Activated CD8-positive, alpha-beta memory T cell treated with anti-CD3 and anti-CD28 coated beads, Interleukin-2, amount 10 ng/mL, durations not matched to agents 7 days and 5 days (primary cell): Measurements from ENCODE around the gene FCN1. TPM values are rescaled to one million over a fixed set of nuclear protein-coding genes. Genes with fewer than 3 reads are reported as not detected.

Source experiments
- ATAC-seq: fragments of 150-1000 bp; cut with Tn5 transposase; one replicate; pipeline ENCODE4 v1.10.0; 2021; ENCODE audit warnings: moderate library complexity
- CTCF ChIA-PET: fragments of 350-600 bp; sonication (Branson Sonifier 250); formaldehyde crosslinking; loops from one replicate; lab custom pipeline; 2021; ENCODE audit warnings: antibody characterized with exemption; lab: Charles Lee
- DNase-seq: peaks from one replicate; pipeline ENCODE4 v3.0.0-alpha.2; 2020
- H3K27ac Mint-ChIP-seq: one replicate; pipeline ENCODE4 v1.8.0; 2021; ENCODE audit warnings: mild to moderate bottlenecking, mixed read lengths
- H3K27me3 Mint-ChIP-seq: one replicate; pipeline ENCODE4 v1.8.0; 2021; ENCODE audit warnings: mixed read lengths
- H3K36me3 Mint-ChIP-seq: one replicate; pipeline ENCODE4 v1.8.0; 2021; ENCODE audit warnings: mild to moderate bottlenecking, mixed read lengths
- H3K4me1 Mint-ChIP-seq: one replicate; pipeline ENCODE4 v1.8.0; 2021; ENCODE audit warnings: mixed read lengths
- H3K4me3 Mint-ChIP-seq: one replicate; pipeline ENCODE4 v1.8.0; 2021; ENCODE audit warnings: mild to moderate bottlenecking, moderate library complexity, mixed read lengths
- H3K9me3 Mint-ChIP-seq: one replicate; pipeline ENCODE4 v1.8.0; 2022; ENCODE audit warnings: low read depth, mixed read lengths
- total RNA-seq, 2 experiments: library from RNA; stranded (reverse); gene quantifications; one replicate each; pipeline ENCODE4 v1.2.3, GENCODE V29; 2021

FCN1 gene
- not detected for total RNA-seq

DNA sequence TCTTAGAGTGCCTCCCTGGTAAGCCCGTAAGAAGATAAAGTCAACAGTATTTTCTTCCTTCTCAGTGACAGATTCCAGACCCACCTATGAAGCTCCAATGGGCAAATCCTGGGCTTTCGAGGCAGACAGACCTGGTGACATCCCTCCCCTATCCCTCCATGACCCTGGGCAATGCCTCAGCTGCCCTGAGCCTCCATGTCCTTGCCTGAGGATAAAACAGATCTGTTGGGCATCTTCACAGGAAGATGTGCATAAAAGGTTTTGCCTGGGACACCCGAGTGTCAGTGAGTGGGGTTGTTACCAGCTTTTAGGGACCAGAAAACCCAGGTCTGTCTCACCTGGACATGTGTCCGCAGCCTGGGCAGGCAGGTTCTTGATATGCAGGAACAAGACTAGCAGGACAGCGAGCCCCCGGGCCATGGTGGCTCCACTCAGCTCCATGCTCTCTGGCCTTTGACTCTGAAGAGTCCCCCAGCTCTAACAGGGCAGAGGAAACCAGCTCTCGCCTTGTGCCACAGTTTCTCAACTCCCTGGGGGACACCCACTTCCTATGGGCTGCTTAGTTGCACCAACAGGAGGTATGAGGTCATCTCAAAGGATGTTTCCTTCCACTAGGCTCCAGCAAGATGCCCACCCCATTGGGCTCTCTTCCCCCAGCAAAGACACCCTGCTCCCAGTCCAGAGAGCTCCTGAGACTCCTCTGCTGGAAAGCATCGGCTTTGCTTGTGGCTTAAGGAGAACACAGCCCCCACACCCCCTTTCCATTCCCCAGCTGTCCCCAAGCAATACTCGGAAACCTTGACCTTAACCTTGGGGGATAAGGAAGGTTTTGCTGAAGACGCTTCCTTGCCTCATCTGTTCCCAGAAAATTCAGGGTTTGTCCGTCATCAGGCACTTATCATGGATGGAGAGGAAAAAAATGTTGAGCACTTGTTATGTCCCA, at the start of gene FCN1:
FCN1 (minus strand) TSS at position 482 of the 943 bp plus-strand sequence; CDS start at position 441, 41 bp downstream.
- H3K36me3 Mint-ChIP-seq = no peaks in the 10 kb centered on the region
- no peak for DNase-seq
- peaks cover 6% of the 10 kb centered on the region for H3K9me3 Mint-ChIP-seq
- ATAC-seq = no peak
- H3K27ac Mint-ChIP-seq = no peak within 1 kb of the TSS
- H3K27me3 Mint-ChIP-seq = no peaks in the 10 kb centered on the region
- H3K4me3 Mint-ChIP-seq = no peak within 1 kb of the TSS
- CTCF ChIA-PET = no interaction called here
- H3K4me1 Mint-ChIP-seq = no peaks in the 10 kb centered on the region

DNA sequence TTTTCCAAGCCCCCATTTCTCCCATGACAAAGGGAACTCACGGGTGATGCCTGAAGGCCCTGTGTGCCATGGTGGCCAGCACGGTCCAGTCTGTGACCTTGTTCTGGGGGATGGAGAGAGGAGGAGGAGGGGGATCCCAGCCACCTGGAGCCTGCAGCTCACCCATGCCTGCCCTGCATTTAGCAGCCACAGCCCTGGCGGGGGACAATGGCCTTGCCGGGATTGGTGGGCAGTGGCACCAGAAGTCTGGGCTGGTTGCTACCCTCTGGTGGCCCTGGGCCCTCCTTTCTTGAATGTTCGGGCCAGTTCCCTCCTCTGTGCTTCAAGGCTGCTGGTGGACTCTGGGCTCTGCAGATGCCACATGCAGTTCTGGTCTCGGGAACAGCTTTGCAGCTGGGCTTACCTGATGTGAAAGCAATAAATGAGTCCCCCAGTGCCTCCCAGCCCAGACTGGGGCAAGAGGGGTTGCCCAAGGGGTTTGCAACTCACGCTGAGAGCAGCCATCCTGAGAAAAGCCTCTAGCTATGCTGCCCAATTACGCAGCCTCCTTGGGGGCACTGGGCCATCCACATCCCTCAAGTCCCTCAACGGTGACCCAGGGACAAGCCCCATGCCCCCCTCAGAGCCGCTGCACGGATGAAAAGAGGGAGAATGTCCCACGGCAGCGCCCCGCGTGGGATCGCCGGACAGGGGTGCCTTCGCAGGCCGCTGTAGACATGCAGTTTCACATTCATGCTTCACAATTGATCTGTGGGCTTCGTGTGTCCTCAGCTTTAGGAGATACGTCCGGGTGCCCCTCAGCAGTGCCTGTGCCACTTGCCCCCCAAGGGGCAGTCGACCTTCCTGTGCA, 49.2 kb upstream of the FCN1 start:
- H3K27me3 Mint-ChIP-seq = no peaks in the 10 kb centered on the region
- no peaks in the 10 kb centered on the region for H3K4me1 Mint-ChIP-seq
- H3K9me3 Mint-ChIP-seq = peaks cover 3% of the 10 kb centered on the region
- no peaks in the 10 kb centered on the region for H3K36me3 Mint-ChIP-seq
- ATAC-seq (no peak), DNase-seq (no peak)
- no peak overlapping the region for H3K4me3 Mint-ChIP-seq
- no peak overlapping the region for H3K27ac Mint-ChIP-seq
- CTCF ChIA-PET = no interaction called here

DNA sequence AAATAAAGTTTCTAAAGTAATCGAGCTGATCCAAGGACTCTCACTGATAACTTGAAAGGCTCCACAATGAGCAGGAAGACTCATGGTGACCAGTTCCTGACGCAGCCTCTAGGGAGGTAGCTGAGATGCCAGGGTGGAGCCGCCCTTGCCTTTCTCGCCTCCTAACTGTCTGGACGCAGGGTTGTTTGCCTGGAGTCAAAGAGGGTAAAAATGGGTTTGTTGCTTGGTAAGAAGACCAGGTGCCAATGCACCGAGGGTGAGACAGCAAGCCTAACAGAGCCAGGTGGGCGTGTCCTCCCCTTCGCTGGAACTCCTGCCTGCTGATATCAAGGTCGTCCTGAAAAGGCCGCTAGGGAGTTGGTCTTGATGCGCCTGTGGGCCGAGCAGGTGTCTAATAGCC, 48.6 kb upstream of the FCN1 start:
- Mint-ChIP-seq H3K4me3 (no peak overlapping the region), H3K27ac (no peak overlapping the region), H3K27me3 (no peaks in the 10 kb centered on the region), H3K36me3 (no peaks in the 10 kb centered on the region), H3K9me3 (peaks cover 3% of the 10 kb centered on the region), H3K4me1 (no peaks in the 10 kb centered on the region)
- ATAC-seq = no peak
- DNase-seq = no peak
- CTCF ChIA-PET = no interaction called here

DNA sequence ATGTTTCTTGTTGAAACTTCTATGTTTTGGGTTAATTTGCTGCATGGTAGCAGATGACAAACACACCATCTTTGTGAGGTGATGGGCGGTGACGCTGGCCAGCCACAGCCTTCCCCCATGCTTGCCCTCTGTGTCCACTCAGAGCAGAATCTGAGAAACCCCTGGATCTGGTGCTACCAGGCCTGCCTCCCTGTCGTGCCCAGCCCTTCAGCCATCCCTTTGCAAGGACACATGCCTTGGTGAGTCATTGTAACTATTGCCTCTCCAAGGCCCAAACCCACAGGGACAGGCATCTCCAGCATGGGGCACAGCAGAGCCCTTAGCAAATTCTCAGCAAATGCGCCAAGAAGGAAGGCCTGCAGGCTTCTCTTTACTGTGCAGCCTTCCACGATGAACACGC, 48.1 kb upstream of the FCN1 start:
- Mint-ChIP-seq H3K4me1 (no peaks in the 10 kb centered on the region), H3K27ac (no peak overlapping the region), H3K4me3 (no peak overlapping the region), H3K9me3 (peaks cover 3% of the 10 kb centered on the region), H3K36me3 (no peaks in the 10 kb centered on the region), H3K27me3 (no peaks in the 10 kb centered on the region)
- CTCF ChIA-PET = no interaction called here
- ATAC-seq (no peak), DNase-seq (no peak)

DNA sequence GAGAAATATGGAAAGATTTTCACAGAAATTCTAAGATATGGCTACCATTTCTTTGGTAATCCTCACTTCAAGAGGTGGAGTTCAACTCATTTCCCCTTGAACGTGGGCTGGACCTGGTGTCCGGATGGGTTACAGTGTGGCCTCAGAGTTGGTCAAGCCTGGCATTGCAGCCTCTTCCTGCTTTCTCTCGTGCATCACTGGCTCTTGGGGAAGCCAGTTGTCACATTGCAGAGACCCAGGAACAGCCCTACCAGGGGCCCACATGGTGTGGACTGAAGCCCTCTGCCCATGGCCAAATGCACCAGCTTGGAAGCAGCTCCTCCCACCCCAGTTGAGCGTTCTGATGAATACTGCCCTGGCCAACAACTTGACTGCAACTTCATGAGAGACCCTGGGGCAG, 47.7 kb upstream of the FCN1 start:
- ATAC-seq = no peak
- CTCF ChIA-PET = no interaction called here
- no peaks in the 10 kb centered on the region for H3K4me1 Mint-ChIP-seq
- no peaks in the 10 kb centered on the region for H3K27me3 Mint-ChIP-seq
- no peak for DNase-seq
- H3K27ac Mint-ChIP-seq = no peak overlapping the region
- peaks cover 3% of the 10 kb centered on the region for H3K9me3 Mint-ChIP-seq
- H3K36me3 Mint-ChIP-seq = no peaks in the 10 kb centered on the region
- no peak overlapping the region for H3K4me3 Mint-ChIP-seq

DNA sequence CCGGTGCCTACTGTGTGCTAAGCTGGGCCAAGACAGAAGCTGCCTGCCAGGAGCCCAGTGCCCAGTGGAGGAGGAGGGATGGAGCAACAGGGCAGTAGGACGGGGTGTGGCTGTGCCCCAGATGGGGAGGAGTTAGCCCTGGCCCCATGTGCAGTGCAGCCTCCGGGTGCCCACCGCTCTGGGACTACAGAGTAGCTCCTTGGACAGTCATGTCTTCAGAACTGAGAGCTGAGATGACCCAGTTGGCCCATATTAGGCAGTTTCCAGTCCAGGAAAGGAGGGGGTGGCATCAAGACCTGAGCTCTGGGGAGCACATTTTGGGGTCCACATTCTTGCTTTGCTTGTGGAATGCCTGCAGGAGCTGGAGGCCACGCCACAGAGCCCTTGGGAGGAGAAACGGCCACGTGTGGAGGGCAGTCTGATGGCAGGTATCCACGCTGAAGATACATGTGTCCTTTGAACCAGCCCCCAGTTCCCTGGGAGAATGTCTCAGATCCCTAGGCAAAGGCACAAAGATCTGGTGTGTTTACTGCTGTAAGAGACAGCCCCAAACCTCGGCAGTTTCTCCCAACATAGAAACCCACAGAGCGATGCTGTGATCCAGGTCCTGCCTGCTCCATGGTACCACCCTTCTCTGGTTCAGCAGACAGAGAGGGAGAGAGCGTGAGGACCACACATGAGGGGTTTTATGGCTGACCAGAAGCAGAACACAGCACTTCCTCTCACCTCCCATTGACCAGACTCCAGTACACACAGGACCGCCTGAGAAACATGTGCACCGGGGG, 46.8 kb upstream of the FCN1 start:
- CTCF ChIA-PET = no interaction called here
- no peaks in the 10 kb centered on the region for H3K9me3 Mint-ChIP-seq
- no peaks in the 10 kb centered on the region for H3K36me3 Mint-ChIP-seq
- DNase-seq (no peak), ATAC-seq (no peak)
- no peaks in the 10 kb centered on the region for H3K27me3 Mint-ChIP-seq
- no peak overlapping the region for H3K4me3 Mint-ChIP-seq
- H3K4me1 Mint-ChIP-seq = no peaks in the 10 kb centered on the region
- H3K27ac Mint-ChIP-seq = no peak overlapping the region

DNA sequence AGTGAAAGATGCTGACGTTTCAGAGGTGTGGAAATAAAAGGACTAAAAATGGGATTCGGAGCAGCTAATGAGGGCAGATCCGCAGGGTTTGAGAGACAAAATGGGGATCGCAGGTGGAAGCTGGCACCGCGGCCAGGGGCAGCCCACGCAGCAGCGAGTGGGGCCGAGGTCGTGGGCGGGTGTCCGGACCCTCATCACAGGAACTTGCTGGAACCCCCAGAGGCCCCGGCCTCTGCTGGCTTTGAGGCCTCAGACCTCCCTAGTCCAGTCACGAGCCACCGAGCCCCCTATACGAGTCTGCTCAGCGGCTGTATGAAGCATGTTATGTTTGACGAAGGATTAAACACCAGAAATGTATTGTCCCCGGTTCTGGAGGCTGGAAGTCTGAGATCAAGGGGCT, 45.8 kb upstream of the FCN1 start:
- Mint-ChIP-seq H3K4me3 (no peak overlapping the region), H3K36me3 (no peaks in the 10 kb centered on the region), H3K4me1 (no peaks in the 10 kb centered on the region), H3K27me3 (no peaks in the 10 kb centered on the region), H3K27ac (no peak overlapping the region), H3K9me3 (no peaks in the 10 kb centered on the region)
- no peak for ATAC-seq
- no peak for DNase-seq
- CTCF ChIA-PET = no interaction called here

DNA sequence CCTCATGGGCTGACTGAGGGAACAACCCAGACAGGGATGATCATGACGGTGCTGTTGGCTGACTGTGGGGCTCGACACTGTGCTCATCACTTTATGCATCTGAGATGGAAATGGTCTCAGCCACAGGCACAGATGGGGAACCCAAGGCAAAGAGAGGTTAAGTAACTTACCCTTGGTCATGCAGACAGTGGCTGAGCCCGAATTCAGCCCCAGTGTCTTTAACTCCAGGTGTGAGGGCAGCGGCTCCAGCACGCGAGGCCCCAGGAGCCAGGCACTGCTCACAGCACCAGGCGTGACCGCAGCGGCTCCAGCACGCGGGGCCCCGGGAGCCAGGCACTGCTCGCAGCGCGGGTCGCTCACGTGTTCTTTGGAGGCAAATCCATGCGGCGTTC, 45.3 kb upstream of the FCN1 start:
- H3K4me3 Mint-ChIP-seq = no peak overlapping the region
- ATAC-seq (no peak), DNase-seq (no peak)
- H3K4me1 Mint-ChIP-seq = no peaks in the 10 kb centered on the region
- H3K36me3 Mint-ChIP-seq = no peaks in the 10 kb centered on the region
- no peaks in the 10 kb centered on the region for H3K9me3 Mint-ChIP-seq
- CTCF ChIA-PET = no interaction called here
- no peak overlapping the region for H3K27ac Mint-ChIP-seq
- no peaks in the 10 kb centered on the region for H3K27me3 Mint-ChIP-seq

DNA sequence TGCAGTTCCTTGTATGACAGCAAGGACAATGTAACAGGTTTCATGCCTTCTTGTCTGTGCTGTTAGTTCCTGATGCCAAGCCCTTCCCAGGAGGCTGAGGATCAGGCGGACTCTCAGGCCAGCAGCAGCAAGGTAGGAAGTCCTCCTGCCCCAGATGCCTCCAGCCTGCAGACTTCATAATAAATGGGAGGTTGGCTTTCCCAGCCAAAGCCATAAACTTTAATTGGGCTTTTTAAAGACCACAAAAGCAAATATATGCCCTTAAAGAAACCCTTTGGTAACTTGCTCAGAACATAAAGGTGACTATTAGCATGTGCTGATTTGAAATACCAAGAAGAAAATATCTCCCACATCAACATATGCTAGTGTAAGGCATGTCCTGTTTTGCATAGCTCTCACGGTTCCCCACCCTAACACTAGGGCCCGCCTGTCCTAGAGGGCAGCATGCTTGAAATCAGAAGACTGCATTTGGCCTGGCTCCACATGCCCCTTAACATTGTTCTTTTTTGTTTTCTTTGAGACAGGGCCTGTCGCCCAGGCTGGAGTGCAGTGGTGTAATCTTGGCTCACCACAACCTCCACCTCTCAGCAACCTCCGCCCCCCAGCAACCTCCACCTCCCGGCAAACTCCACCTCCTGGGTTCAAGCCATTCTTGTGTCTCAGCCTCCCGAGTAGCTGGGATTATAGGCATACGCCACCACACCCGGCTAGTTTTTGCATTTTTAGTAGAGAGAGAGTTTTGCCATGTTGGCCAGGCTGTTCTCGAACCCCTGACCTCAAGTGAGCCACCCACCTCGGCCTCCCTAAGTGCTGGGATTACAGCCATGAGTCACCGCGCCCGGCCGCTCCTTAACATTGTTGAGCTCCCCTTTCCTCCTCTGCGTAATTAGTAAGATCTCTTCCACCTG, 44.6 kb upstream of the FCN1 start:
- DNase-seq = no peak
- Mint-ChIP-seq H3K9me3 (no peaks in the 10 kb centered on the region), H3K27me3 (no peaks in the 10 kb centered on the region), H3K36me3 (no peaks in the 10 kb centered on the region), H3K27ac (no peak overlapping the region), H3K4me3 (no peak overlapping the region), H3K4me1 (no peaks in the 10 kb centered on the region)
- CTCF ChIA-PET = no interaction called here
- no peak for ATAC-seq

DNA sequence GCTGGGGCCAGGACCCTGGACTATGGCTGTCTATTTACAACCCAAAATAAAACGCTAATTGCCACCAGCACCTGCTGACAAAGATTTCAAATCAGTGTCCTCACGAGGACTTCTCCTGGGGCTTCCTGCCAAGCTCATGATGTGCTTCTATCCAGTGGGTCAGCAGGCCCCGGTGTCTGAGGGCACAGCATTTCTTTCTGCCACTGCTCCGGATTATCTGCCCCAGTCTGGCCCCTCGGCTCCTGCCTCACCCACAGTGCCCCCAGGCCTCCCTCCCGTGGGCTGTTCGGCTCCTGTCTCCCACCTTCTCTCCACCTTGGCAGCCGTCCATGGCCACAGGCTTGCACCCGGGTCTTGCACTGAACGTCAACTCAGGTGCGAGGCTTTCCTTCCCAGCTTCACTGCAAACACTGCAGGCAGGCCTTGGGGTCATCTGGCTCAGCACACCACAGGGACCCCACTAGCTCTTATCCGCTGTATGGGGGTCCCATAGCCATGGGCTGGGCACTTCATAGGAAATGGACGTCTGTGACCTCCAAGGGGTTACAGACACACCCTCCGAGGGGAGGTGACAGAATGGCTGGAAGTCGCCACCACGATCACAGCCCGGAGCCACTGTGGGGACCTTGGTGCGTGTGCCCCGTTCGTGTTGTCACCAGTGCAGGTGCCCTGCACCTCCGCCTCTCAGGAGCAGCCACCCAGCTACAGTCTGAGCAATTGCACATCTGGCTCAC, 43.8 kb upstream of the FCN1 start:
- no peaks in the 10 kb centered on the region for H3K9me3 Mint-ChIP-seq
- no peak for DNase-seq
- H3K27me3 Mint-ChIP-seq = no peaks in the 10 kb centered on the region
- ATAC-seq = no peak
- no peak overlapping the region for H3K27ac Mint-ChIP-seq
- CTCF ChIA-PET = no interaction called here
- H3K36me3 Mint-ChIP-seq = no peaks in the 10 kb centered on the region
- H3K4me3 Mint-ChIP-seq = no peak overlapping the region
- H3K4me1 Mint-ChIP-seq = no peaks in the 10 kb centered on the region

DNA sequence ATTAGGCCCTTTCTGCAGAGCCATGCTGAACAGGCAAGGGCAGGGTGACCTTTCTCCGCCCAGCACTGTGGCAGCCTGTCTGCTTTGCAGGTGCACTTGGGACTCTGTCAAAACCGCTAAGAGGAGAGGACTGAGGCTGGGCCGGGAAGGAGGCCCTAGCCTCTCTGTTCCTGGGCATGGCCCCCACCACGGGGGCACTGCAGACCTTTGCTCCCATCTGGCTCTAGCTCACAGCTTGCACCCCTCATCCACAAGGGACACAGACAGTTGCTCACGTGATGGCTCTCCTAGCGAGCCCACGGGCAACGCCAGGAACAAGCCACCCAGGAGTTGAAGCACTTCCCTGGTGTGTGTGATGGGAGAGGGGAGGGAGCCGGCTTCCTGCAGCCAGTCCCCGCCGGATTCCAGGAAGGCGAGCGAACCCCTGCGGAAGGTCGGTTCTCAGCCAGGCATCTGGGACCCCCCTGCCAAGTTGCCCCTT, 43.0 kb upstream of the FCN1 start:
- Mint-ChIP-seq H3K4me3 (no peak overlapping the region), H3K36me3 (no peaks in the 10 kb centered on the region), H3K27ac (no peak overlapping the region), H3K4me1 (no peaks in the 10 kb centered on the region), H3K27me3 (no peaks in the 10 kb centered on the region), H3K9me3 (no peaks in the 10 kb centered on the region)
- no peak for ATAC-seq
- no peak for DNase-seq
- CTCF ChIA-PET = no interaction called here

DNA sequence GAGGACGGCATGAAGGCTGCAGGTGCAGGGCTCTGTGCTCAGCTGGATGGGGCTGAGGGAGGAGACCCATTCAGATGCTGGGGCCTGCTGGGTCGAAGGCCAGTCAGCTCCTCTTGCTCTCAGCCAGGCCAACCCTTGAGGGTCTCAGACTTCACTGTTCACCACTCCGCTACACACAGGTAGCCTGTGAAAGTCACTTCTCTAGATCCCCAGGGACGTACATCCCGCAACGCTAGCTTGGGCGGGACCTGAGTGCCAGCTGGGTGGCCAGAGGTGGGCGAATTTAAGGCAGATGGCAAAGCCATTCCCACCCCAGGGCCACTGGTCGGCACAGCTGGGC, 42.2 kb upstream of the FCN1 start:
- Mint-ChIP-seq H3K4me1 (no peaks in the 10 kb centered on the region), H3K27me3 (no peaks in the 10 kb centered on the region), H3K27ac (no peak overlapping the region), H3K36me3 (no peaks in the 10 kb centered on the region), H3K4me3 (no peak overlapping the region), H3K9me3 (no peaks in the 10 kb centered on the region)
- DNase-seq (no peak), ATAC-seq (no peak)
- CTCF ChIA-PET = no interaction called here
